Measurements from ENCODE around the gene RAB3B.
"Not testable (repeated sequence)": the region's sequence is repeated elsewhere in the genome, so short reads cannot be mapped to it uniquely, and the experiment has no call there.

DNA sequence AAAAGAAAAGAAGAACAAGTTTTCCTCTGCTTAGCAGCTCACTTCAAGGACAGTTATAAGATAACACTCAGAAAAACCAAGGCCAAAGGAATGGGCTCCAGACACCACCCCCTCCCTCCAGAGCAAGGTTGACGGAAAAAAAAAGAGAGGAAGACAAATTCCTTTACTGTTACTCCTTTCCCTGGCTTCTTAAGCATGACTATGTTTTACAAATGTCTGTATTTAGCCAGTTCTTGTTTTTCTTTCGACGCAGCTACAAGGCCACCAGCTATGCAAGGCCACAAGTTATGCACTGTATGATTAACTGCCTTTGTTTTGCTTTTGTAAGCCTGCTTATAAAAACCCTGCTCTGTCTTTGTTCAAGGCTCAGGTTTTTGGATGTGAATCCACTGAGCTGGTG lies 15.0 kb upstream of the RAB3B start:
- not testable (repeated sequence) for TF ChIP-seq EZH2 (IDR thresholded peaks at IDR 0.05); POLR2AphosphoS5 (IDR thresholded peaks at IDR 0.05; ENCODE audit: borderline replicate concordance, low read depth, low read length)

All from SK-N-MC (cell line).